ENCODE data around the gene SORCS2. TPM values are rescaled to one million over a fixed set of nuclear protein-coding genes. Genes with fewer than 3 reads are reported as not detected.

SORCS2 gene
- total RNA-seq, 2 experiments from 2014 or later, result not detected

DNA sequence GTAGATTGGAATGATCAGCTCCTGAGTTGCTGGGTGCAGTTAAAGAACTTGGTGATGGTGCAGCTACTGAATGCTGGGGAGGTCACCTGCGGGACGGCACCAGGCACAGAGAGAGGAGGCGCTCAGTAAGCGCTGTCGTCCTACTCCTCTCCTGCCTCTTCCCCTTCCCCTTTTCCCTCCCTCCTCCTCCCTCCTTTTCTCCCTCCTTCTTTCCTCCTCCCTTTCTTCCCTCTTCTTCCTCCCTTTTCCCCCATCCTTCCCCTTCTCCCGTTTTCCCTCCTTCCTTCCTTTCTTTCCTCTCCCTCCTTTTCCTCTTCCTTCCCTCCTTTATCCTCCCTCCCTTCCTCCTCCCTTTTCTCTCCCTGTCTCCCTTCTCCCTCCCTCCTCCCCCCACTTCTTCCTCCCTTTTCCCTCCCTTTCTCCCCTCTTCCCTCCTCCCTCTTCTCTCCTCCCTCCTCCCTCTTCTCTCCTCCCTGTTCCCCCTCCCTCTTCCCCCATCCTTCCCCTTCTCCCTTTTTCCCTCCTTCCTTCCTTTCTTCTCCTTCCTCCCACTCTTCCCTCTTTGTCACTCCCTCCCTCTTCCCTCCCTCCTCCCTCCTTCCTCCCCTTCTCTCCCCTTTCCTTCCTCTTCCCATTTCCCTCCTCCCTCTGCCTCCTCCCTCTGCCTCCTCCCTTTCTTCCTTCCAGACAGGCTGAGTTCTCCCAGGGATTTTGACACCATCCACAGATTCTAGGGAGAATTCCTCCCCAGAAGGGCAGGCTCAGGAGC lies 330.3 kb downstream of the SORCS2 start:
- Mint-ChIP-seq H3K9me3 (ENCODE audit: insufficient read depth) (no peaks in the 10 kb centered on the region), H3K27me3 (ENCODE audit: low read depth) (peaks cover 30% of the 10 kb centered on the region), H3K4me3 (no peak overlapping the region), H3K36me3 (ENCODE audit: low read depth) (no peaks in the 10 kb centered on the region), H3K27ac (no peak overlapping the region), H3K4me1 (ENCODE audit: low read depth) (peaks cover 19% of the 10 kb centered on the region)
- no peak for ATAC-seq
- ChIA-PET CTCF (no interaction called here), POLR2A (no interaction called here)
- DNase-seq, result no peak

DNA sequence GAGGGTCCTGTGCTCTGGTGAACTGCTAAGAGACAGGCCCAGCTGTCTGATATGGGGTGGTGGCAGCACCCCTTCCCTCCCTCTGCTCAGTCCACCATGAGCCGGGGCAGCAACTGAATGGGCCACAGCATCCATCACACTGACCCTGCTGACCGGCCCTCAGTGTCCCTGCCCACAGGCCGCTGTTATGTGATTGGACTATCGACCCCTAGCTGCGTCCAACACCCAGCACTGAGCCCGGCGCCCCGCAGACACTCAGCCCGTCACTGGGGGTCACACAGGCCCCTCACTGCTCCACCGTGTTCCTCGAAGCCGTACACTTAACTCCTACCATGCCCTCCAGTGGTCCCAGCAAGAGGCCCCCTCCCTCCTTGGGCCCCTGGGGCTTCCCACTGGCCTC lies 331.2 kb downstream of the SORCS2 start:
- Mint-ChIP-seq H3K9me3 (ENCODE audit: insufficient read depth) (no peaks in the 10 kb centered on the region), H3K36me3 (ENCODE audit: low read depth) (no peaks in the 10 kb centered on the region), H3K27me3 (ENCODE audit: low read depth) (peaks cover 26% of the 10 kb centered on the region), H3K4me1 (ENCODE audit: low read depth) (peaks cover 19% of the 10 kb centered on the region), H3K4me3 (no peak overlapping the region), H3K27ac (no peak overlapping the region)
- POLR2A ChIA-PET, result no interaction called here
- CTCF ChIA-PET, result no interaction called here
- ATAC-seq (no peak), DNase-seq (no peak)

DNA sequence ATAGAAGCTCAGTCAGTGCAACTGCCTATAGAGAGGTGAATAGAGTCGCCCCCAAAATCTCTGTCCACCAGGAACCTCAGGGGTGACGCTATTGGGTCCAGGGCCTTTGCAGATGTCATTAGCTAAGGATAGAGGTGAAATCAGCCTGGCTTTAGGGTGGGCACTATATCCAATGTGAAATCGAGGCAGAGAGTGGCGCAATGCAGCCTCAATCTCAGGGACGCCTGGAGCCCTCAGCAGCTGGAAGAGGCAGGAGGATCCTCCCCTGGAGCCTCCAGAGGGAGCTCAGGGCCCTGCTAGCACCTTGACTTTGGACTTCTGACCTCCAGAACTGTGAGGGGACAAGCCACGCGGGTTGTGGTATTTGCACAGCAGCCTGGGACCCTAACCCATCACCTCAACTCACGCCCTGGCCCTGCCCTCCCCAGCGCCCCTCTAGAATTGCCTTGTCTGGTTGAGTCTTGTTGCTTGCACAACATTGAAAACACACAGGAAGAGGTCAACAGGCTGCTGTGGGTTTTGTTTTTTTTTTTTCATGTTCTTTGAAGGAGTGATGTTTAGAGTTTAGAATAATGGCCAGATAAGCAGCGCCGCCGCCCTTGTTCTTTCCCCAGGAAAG lies 331.8 kb downstream of the SORCS2 start:
- POLR2A ChIA-PET, result no interaction called here
- peak; percentile 19 for ATAC-seq
- DNase-seq, result no peak
- Mint-ChIP-seq H3K4me3 (peak overlapping the region; percentile 22), H3K4me1 (ENCODE audit: low read depth) (peaks cover 19% of the 10 kb centered on the region), H3K27ac (peak overlapping the region; percentile 60), H3K27me3 (ENCODE audit: low read depth) (peaks cover 26% of the 10 kb centered on the region), H3K9me3 (ENCODE audit: insufficient read depth) (no peaks in the 10 kb centered on the region), H3K36me3 (ENCODE audit: low read depth) (no peaks in the 10 kb centered on the region)
- CTCF ChIA-PET, result no interaction called here

DNA sequence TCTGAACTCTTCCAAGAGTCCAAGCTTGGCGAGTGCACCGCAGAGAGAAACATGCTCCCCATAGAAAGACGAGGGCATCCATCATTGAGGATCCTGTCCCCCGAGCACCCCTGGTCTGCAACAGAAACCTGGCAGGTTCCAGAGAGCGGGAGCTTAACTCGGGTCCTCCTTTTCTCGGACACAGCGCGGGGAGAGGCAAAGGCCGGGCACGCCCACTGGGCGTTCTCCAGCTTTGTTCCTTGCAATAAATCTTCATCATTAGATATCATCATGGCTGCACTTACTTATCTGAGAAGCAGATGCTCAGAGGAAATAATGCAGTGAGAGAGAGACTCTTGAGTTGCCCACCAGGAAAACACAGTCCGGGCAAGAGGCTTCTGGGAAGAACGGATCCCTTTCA lies 332.5 kb downstream of the SORCS2 start:
- Mint-ChIP-seq H3K4me3 (no peak overlapping the region), H3K4me1 (ENCODE audit: low read depth) (peaks cover 19% of the 10 kb centered on the region), H3K27me3 (ENCODE audit: low read depth) (peaks cover 26% of the 10 kb centered on the region), H3K9me3 (ENCODE audit: insufficient read depth) (no peaks in the 10 kb centered on the region), H3K27ac (no peak overlapping the region), H3K36me3 (ENCODE audit: low read depth) (no peaks in the 10 kb centered on the region)
- DNase-seq, result no peak
- ATAC-seq, result no peak
- POLR2A ChIA-PET, result no interaction called here
- CTCF ChIA-PET, result no interaction called here

DNA sequence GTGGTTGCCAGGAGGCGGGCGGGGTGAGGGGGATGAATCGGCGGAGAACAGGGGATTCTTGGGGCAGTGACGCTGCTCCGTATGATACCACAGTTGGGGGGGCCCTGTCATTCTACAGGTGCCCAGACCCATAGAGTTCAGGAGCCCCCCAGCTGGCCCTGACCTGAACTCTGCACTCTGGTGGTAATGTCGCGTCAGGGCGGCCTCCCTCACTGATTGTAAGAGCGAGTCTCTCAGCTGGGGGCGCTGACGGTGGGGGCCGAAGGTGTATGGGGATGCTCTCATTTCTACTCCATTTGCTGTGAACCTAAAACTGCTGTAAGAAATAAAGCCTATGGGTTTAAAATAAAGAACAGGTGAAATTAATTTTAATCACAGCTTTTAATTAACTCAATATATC lies 334.2 kb downstream of the SORCS2 start:
- ChIA-PET POLR2A (no interaction called here), CTCF (no interaction called here)
- H3K4me1 Mint-ChIP-seq (ENCODE audit: low read depth), result peaks cover 19% of the 10 kb centered on the region
- H3K27me3 Mint-ChIP-seq (ENCODE audit: low read depth), result peaks cover 18% of the 10 kb centered on the region
- H3K4me3 Mint-ChIP-seq, result no peak overlapping the region
- H3K27ac Mint-ChIP-seq, result no peak overlapping the region
- DNase-seq (no peak), ATAC-seq (no peak)
- no peaks in the 10 kb centered on the region for H3K36me3 Mint-ChIP-seq (ENCODE audit: low read depth)
- no peaks in the 10 kb centered on the region for H3K9me3 Mint-ChIP-seq (ENCODE audit: insufficient read depth)

DNA sequence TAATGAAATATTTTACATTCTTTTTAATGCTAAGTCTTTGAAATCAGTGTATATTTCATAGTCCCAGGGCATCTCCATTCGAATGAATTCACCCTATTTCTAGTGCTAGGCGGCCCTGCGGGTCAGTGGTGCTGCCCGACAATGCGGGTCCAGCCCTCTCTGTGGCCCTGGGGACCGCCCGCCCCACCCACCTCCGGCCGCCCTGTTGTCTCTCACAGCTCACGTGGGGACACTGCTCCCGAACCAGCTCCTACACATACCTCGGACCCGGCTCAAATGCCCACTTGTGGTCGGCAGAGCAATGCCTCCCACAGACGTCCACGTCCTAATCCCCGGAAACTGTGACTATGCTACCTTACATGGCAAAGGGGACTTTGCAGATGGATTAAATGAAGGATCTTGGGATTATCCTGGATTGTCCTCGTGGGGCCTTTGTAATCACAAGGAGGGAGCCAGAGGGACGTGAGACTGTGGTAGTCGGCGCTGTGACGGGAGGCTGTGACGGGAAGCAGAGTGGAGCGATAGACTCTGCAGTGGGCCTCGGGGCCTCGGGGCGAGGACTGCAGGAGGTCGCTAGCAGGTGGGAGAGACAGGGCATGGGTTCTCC lies 334.7 kb downstream of the SORCS2 start:
- CTCF ChIA-PET, result no interaction called here
- no peaks in the 10 kb centered on the region for H3K9me3 Mint-ChIP-seq (ENCODE audit: insufficient read depth)
- POLR2A ChIA-PET, result no interaction called here
- ATAC-seq (no peak), DNase-seq (no peak)
- H3K27me3 Mint-ChIP-seq (ENCODE audit: low read depth), result peaks cover 15% of the 10 kb centered on the region
- H3K4me1 Mint-ChIP-seq (ENCODE audit: low read depth), result peaks cover 19% of the 10 kb centered on the region
- no peak overlapping the region for H3K27ac Mint-ChIP-seq
- no peak overlapping the region for H3K4me3 Mint-ChIP-seq
- H3K36me3 Mint-ChIP-seq (ENCODE audit: low read depth), result no peaks in the 10 kb centered on the region

DNA sequence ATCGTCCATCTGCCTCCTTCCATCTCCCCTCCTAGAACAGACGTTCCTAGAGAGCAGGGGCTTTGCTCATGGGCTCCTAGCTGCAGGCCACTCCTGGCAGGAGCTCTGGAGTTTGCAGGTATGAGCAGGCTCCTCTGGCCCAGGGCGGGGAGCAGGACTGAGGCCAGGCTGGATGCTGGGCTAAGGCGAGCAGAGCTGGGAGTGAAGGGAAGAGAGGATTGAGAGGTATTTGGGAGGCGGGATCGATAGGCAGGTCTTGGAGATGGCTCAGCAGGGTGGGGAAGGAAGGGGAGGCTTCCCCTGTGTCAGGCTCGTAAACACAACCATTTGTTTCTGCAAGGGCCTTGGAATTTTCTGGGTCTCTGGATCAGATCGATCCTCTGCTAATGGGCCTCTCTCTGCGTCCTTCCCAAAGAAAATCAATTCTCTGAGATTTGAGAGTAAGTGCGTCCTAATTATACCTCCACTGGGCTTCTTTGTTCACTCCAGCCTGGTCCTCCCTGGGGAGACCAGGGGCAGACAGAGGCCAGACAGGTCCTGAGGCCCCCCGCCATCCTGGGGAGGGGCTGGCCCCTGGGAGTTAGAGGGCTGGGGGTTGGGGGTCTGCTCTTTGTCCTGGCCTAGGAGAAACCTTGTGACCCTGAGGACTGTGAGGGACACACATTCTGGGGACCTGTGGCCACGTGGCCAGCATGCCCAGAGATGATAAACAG lies 337.2 kb downstream of the SORCS2 start:
- Mint-ChIP-seq H3K36me3 (ENCODE audit: low read depth) (no peaks in the 10 kb centered on the region), H3K4me1 (ENCODE audit: low read depth) (peaks cover 10% of the 10 kb centered on the region), H3K9me3 (ENCODE audit: insufficient read depth) (no peaks in the 10 kb centered on the region), H3K27ac (no peak overlapping the region), H3K4me3 (no peak overlapping the region), H3K27me3 (ENCODE audit: low read depth) (peaks cover 4% of the 10 kb centered on the region)
- ATAC-seq, result no peak
- DNase-seq, result no peak
- CTCF ChIA-PET, result no interaction called here
- POLR2A ChIA-PET, result no interaction called here

DNA sequence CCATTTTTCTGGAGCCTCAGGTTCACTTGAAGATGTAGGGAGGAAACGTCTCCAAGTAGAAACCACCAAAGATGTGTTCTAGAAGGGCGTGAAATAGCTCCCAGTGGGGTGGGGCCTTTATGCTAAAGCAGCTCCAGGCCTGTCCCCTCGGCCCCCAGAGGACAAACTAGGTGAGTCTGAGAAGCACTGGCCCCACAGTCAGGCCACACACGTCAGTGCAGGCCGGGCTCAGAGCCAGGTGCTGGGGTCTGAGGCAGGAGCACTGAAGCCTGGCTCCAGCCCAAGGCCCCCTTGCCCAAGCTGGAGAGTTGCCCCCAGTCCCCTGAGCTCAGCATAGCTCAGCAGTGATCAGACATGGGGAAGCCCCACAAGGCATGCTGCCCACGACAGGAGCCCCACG lies 337.7 kb downstream of the SORCS2 start:
- H3K27ac Mint-ChIP-seq, result no peak overlapping the region
- ATAC-seq (no peak), DNase-seq (no peak)
- no peaks in the 10 kb centered on the region for H3K36me3 Mint-ChIP-seq (ENCODE audit: low read depth)
- no peaks in the 10 kb centered on the region for H3K9me3 Mint-ChIP-seq (ENCODE audit: insufficient read depth)
- H3K27me3 Mint-ChIP-seq (ENCODE audit: low read depth), result peaks cover 4% of the 10 kb centered on the region
- ChIA-PET CTCF (no interaction called here), POLR2A (no interaction called here)
- H3K4me1 Mint-ChIP-seq (ENCODE audit: low read depth), result peaks cover 4% of the 10 kb centered on the region
- H3K4me3 Mint-ChIP-seq, result no peak overlapping the region

DNA sequence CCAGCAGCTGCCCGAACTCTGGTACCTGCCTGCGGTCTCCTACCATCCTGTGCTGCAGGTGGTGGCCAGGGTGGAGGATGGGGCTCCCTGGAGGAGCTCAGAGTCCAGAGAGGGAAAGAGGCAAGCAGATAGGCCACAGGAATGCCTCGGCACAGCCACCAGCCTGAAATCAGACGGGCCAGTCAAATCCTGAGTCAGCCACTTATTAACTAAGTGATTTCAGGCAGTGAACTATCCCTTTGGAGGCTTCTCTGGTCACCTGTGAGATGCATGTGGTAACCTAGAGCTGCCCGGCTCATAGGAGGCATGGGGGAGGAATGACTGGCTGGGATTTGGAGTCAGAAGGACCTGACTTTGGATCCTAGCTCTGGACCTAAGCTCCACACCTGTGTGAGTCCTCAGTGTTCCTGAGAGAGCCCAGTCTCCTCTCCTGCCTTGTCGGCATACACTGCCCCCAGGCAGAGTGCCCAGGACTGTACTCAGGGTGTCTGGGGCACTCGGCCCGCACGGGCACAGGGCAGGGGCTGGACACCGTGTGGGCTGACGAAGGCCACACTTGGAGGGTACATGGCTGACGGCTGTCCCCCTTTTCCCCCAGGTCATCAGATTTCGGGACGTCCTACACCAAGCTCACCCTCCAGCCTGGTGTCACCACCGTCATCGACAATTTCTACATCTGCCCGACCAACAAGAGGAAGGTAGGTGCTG lies 338.7 kb downstream of the SORCS2 start:
- no peak for ATAC-seq
- Mint-ChIP-seq H3K36me3 (ENCODE audit: low read depth) (no peaks in the 10 kb centered on the region), H3K27me3 (ENCODE audit: low read depth) (no peaks in the 10 kb centered on the region), H3K4me3 (no peak overlapping the region), H3K27ac (no peak overlapping the region), H3K9me3 (ENCODE audit: insufficient read depth) (no peaks in the 10 kb centered on the region), H3K4me1 (ENCODE audit: low read depth) (no peaks in the 10 kb centered on the region)
- CTCF ChIA-PET, result no interaction called here
- POLR2A ChIA-PET, result interaction anchor here (1.3 kb wide), 1 partner anchor 34 kb away, joined by 3 read pairs; no protein-coding TSS in a partner anchor
- DNase-seq, result no peak

DNA sequence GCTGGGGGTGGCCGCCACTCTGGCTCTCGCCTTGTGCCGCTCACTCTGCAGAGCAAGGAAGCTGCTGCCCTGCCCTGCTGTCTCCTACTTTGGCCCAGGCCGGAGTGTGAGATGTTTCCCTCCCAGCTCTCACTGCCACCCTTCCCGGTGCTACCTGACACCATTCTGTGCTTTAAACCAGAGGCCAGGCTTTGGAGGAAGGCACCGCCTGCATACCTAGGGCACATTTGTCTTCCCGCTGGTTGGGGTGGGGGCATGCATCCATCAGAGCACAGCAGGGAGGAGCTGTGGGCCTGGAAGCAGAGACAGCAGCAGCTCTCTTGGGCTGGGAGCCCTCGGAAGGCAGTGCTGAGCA lies 339.3 kb downstream of the SORCS2 start:
- no peaks in the 10 kb centered on the region for H3K36me3 Mint-ChIP-seq (ENCODE audit: low read depth)
- H3K27me3 Mint-ChIP-seq (ENCODE audit: low read depth), result no peaks in the 10 kb centered on the region
- H3K4me3 Mint-ChIP-seq, result no peak overlapping the region
- CTCF ChIA-PET, result no interaction called here
- no peak overlapping the region for H3K27ac Mint-ChIP-seq
- POLR2A ChIA-PET, result interaction anchor here (1.3 kb wide), 1 partner anchor 34 kb away, joined by 3 read pairs; no protein-coding TSS in a partner anchor
- DNase-seq, result no peak
- no peaks in the 10 kb centered on the region for H3K4me1 Mint-ChIP-seq (ENCODE audit: low read depth)
- H3K9me3 Mint-ChIP-seq (ENCODE audit: insufficient read depth), result no peaks in the 10 kb centered on the region
- ATAC-seq, result no peak

DNA sequence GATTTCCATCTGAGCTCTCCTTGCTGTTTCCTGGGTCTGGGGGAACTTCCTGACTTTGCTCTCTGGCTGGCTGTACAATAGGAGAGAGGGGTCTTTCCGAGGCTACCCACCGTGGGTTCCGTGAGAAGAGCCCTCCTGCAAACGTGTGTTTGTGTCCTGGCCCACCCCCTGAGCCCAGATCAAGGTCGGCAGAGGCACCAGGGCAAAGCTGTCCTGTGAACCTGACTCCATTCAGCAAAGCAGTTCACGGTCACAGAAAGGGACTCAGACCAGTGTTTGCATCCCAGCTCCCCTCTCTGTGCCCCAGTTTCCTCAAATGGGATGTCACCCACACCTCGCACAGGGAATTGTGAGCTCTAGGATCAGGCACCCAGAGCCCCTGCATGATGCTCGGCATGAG lies 339.7 kb downstream of the SORCS2 start:
- ChIA-PET POLR2A (interaction anchor here (1.3 kb wide), 1 partner anchor 35 kb away, joined by 3 read pairs; no protein-coding TSS in a partner anchor), CTCF (no interaction called here)
- no peak for DNase-seq
- Mint-ChIP-seq H3K4me1 (ENCODE audit: low read depth) (no peaks in the 10 kb centered on the region), H3K4me3 (no peak overlapping the region), H3K27me3 (ENCODE audit: low read depth) (no peaks in the 10 kb centered on the region), H3K27ac (no peak overlapping the region), H3K36me3 (ENCODE audit: low read depth) (no peaks in the 10 kb centered on the region), H3K9me3 (ENCODE audit: insufficient read depth) (no peaks in the 10 kb centered on the region)
- no peak for ATAC-seq

DNA sequence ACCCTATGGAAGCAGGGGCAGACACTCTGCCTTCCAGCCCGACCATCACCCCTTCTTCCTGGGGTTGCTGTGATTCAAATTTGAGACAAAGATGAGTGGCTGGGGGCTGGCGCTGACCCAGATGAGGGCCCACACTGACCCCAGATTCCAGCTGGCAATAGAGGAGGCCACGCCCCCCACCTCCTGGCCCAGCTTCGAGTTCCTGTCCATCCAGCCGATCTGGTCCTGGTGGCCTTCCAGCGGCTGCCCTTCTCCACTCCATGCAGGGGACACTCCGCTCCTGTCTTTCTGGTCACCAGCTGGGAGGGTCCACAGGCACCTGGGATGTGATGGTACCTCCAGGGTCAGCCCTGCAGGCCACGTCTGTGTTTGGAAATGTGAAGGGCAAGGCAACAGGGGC lies 340.9 kb downstream of the SORCS2 start:
- POLR2A ChIA-PET, result no interaction called here

More for the DNA sequence above, 340.9 kb downstream of the SORCS2 start:
- Mint-ChIP-seq H3K27me3 (ENCODE audit: low read depth) (no peaks in the 10 kb centered on the region), H3K27ac (no peak overlapping the region), H3K36me3 (ENCODE audit: low read depth) (no peaks in the 10 kb centered on the region), H3K4me1 (ENCODE audit: low read depth) (no peaks in the 10 kb centered on the region), H3K9me3 (ENCODE audit: insufficient read depth) (no peaks in the 10 kb centered on the region), H3K4me3 (no peak overlapping the region)
- DNase-seq, result no peak
- no peak for ATAC-seq
- CTCF ChIA-PET, result no interaction called here

Data from activated CD8-positive, alpha-beta T cell treated with anti-CD3 and anti-CD28 coated beads, Interleukin-2, amount 10 ng/mL, durations not matched to agents 7 days and 5 days (primary cell).